HTERT RPE-1 (cell line): ENCODE results near the gene TRPV5.

Experiments used
- in situ Hi-C: fragments of 300-500 bp; cut with MboI; formaldehyde crosslinking; loops from 4 replicates; pipeline ENCODE4 v1.14.3; 2020; ENCODE audit warnings: low sequenced_read_pairs

Gene TRPV5

GRCh38 chr7:142941541-142941940, 8.0 kb upstream of the TRPV5 start:
- in situ Hi-C loops, result no loop called here

GRCh38 chr7:142940966-142941535, 7.5 kb upstream of the TRPV5 start:
- in situ Hi-C loops, result no loop called here

DNA sequence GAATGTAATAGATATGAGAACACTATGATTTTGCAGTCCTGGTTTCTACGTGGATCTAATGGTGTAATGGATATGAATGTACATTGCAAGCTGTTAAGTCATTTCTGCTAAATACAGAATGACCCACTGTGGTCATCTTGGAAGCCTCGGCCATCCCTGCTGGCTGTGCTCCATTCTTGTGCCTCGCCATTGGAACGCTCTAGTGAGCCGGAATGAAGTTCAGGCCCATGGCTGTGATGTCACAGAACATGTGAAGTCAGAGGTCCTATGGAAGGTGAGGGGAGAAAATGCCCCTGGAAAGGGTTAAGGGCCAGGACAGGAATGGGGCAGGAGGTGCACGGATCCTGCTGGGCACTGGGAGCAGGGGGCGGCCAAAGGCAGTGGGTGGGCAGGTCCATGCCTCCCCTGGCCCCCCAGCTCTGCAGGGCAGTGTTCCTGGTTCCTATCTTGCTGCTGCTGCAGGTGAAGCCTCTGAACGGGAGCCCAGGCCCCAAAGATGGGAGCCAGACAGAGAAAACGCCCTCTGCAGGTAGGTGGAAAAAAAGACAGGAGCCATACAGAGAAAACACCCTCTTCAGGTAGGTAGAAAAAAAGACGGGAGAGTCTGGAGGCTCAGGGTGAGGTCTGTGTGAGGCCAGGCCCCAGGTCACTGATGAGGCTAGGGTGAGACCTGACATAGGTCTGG, 5.8 kb upstream of the TRPV5 start, which contains the start of gene LLCFC1:
Gene LLCFC1, plus strand, starts transcription at position 259 of the 685 bp plus-strand sequence. Its CDS starts 138 bp downstream, at position 397.
- in situ Hi-C loops, result no loop called here

- in situ Hi-C loops, result no loop called here
Observed at GRCh38 chr7:142938611-142939010, 5.1 kb upstream of the TRPV5 start.

- in situ Hi-C loops, result no loop called here
Observed at GRCh38 chr7:142935941-142936565, 2.5 kb upstream of the TRPV5 start.

- in situ Hi-C loops, result no loop called here
Observed at GRCh38 chr7:142934056-142934455, 510 bp upstream of the TRPV5 start.

DNA sequence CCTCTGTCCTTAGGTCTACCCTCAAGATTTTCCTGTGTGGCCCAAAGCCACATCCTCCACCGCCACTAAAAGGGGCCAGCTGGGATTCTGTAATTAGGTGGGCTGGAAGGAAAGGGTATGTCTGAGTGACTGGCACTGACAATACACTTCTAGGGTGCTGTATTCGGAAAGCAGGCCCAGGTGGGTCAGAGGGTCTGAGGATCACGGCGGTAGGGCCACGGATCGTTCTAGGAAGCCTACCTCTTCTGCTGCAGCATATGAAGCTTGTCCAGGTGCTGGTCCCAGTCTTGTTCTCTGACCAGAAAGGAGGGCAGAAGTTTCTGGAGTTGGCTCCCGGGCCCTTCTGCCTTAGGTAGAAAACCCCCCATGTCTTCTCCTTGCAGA, 462 bp downstream of the TRPV5 start:
- in situ Hi-C loops, result no loop called here

GRCh38 chr7:142932386-142933091, 1.0 kb downstream of the TRPV5 start:
- in situ Hi-C loops, result no loop called here

GRCh38 chr7:142930126-142930730, 3.3 kb downstream of the TRPV5 start:
- in situ Hi-C loops, result no loop called here

- in situ Hi-C loops, result no loop called here
Observed at GRCh38 chr7:142927949-142928348, 5.6 kb downstream of the TRPV5 start.

DNA sequence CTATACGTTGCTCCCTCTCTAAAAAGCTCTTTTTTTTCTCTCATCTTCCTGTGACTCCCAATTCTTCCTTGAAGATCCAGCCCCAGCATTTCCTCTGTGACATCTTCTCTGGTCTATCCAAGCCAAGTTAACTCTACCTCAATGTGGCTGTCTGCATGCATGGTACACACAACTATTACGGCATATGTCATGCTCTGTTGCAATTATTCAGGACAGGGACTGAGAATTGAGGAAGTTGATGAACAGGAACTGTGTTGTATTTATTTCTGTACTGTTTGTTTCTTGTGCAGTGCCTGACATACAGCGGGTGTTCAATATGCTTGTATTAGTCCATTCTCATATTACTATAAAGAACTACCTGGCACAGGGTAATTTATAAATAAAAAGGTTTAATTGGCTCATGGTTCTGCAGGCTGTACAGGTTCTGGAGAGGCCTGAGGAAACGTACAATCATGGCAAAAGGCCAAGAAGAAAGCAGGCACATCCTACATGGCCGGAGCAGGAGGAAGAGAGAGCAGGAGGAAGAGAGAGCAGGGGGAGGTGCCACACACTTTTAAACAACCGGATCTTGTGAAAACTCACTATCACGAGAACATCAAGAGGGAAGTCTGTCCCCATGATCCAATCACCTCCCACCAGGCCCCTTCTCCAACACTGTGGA, 6.3 kb downstream of the TRPV5 start:
- in situ Hi-C loops, result no loop called here

DNA sequence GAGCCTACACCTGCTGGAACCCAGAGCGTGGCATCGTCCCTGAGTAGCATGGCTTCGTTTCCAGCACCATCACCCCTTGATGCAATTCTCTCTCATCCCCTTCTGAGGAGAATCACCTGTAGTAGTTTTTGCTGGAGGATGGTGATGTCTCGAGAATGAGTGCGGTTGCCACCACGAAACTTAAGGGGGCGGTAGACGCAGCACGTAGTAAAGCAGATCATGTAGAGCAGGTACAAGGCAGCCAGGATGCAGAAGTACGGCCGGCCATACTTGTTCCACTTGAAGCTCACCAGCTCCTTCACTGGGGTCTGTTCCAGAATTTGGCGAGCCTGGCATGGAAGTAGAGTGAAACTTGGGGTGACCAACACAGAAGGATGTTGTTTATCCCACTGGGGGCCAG, 8.1 kb downstream of the TRPV5 start:
- in situ Hi-C loops, result no loop called here

GRCh38 chr7:142923391-142923790, 10.2 kb downstream of the TRPV5 start:
- in situ Hi-C loops, result no loop called here

DNA sequence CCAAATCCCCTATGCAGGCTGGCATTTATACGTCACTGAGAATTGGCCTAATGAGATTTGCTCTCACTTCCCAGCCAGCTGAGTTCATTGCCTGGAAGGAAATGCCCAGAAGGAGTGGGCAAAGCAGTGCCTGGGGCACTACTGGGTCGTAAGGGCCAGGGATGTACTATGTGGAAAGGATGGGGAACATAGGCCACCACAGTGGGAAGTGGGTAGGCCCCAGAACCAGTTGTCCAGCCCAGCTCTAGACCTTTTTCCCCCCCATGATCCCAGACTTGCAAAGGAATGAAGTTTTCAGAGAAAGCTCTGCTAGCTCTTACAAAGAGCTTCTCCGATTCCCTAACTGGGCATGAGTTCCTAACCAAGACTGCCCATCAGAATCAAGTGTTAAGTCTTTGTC, 13.9 kb downstream of the TRPV5 start:
- in situ Hi-C loops, result no loop called here

GRCh38 chr7:142918901-142919300, 14.6 kb downstream of the TRPV5 start:
- in situ Hi-C loops, result no loop called here

DNA sequence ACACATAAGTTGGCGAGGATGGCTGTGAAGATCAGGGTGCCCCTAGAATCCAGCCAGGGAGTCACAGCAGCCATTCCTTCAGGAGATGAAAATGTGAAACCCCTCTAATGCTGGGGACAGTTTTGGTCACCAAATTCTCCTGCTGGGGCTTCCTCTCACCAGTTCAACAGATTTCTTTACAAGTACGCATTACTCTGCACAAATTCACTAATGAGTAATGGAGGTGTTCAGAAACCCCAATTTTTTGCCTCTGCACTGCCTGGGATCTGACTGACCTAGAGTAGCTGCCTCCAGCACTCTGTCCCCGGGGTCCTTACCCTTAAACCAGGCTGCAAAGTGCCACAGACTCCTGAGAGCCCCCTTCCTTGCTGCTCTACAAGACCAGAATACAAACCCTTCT, 16.1 kb downstream of the TRPV5 start:
- in situ Hi-C loops, result no loop called here

DNA sequence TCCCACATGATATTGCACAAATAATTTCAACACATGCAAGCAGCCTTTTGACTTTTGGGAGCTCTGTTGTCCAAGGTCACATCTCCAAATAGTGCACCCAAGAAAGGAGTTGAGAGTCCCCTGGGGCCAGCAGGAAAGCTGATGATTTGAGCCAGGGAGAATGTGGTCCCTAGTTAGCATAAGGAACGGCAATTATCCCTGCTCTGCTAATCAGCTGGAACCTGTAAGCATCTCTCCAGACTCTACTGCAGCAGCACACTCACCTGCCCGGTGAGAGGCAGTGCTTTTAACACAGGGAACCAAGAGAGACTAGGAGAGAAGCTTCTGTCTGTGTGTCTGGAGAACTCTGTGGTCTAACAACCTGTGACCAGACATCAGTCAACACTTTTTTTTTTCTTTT, 17.0 kb downstream of the TRPV5 start:
- in situ Hi-C loops, result no loop called here

- in situ Hi-C loops, result no loop called here
Observed at GRCh38 chr7:142915315-142915714, 18.2 kb downstream of the TRPV5 start.

- in situ Hi-C loops, result no loop called here
Observed at GRCh38 chr7:142914121-142914520, 19.4 kb downstream of the TRPV5 start.

GRCh38 chr7:142913566-142913965, 20.0 kb downstream of the TRPV5 start:
- in situ Hi-C loops, result no loop called here

DNA sequence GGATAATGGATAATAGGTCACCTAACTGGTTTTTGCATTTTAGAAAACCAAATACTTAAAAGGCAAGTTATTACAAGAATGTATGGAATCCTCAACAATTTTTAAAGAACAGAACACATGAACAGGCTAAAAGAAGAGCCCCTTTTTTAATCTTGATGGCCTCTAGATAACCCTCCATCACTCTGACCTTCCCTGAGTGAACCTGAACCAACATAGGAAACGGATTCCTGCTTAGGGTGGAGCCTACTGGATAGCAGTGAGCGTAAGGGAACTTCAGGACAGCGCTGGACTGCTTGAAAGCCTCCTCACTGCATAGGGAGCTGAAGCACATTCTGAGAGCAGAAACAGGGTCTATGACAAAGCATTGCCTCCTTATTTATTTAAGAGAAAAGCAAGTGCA, 20.5 kb downstream of the TRPV5 start:
- in situ Hi-C loops, result no loop called here
